Left renal pelvis (tissue), 4 donors: ENCODE results near the gene HLA-F. TPM values are rescaled to one million over a fixed set of nuclear protein-coding genes. Genes with fewer than 3 reads are reported as not detected.

Experiments used
- DNase-seq, 4 donors: peaks; one replicate each; pipeline ENCODE4 v3.0.0-alpha.2; 2013; ENCODE audit warnings: low read depth in 4 of 4, low spot score in 3 of 4
- polyA plus RNA-seq, 4 donors: library from polyadenylated mRNA; unstranded; fragments of 120-200 nt; gene quantifications; one replicate each; pipeline ENCODE4 v1.2.1, GENCODE V29; 2013; ENCODE audit not compliant: insufficient read length in 4 of 4

HLA-F gene
- polyA plus RNA-seq = 1 to 10 TPM; 4.9 to 8.4 (median 5.9) TPM

- DNase-seq = peak in 2 of 4 donors; percentile 46 to 47
Observed at GRCh38 chr6:29723262-29723665, at the start of gene HLA-F. Gene HLA-F, plus strand, starts transcription at chr6:29723434. Its CDS starts 30 bp downstream, at chr6:29723464.

DNA sequence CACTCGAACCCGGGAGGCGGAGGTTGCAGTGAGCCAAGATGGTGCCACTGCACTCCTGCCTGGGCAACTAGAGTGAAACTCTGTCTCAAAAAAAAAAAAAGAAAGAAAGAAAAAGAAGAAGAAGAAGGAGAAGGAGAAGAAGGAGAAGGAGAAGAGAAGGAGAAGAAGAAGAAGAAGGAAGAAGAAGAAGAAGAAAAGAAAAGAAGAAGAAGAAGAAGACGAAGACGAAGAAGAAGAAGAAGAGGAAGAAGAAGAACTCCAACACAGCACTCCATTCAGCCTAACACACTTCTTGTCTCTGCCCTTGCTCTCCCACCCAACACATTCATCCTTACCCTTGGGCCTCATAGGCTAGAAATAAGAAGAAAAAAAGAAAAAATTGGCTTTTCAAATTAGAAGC is 49.2 kb upstream of the HLA-F start:
- no peak for DNase-seq

GRCh38 chr6:29675561-29675960 is 47.7 kb upstream of the HLA-F start:
- no peak for DNase-seq

GRCh38 chr6:29676981-29677601 is 46.1 kb upstream of the HLA-F start:
- no peak for DNase-seq

GRCh38 chr6:29678114-29678513 is 45.1 kb upstream of the HLA-F start:
- no peak for DNase-seq

DNA sequence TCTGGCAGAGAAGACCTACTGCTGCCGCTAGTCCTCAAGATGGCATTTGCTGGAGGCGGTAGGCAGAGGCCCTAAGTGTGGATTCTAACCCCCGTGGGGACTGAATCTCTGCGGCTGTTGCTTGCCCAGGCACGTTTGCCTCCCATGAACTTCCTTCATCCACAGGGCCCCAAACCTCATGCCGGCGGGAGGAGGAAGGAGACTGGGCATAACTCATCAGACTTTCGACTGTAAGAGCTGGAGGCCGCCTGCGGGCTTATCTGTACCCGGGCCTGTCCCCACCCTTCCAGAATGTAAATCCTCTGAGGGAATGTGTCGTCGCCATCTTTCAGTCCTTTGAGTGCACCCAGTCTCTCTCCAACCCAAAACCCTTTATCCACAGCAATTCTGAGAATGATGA is 43.3 kb upstream of the HLA-F start:
- DNase-seq = no peak

- DNase-seq = no peak
Observed at GRCh38 chr6:29680416-29680815, 42.8 kb upstream of the HLA-F start.

GRCh38 chr6:29680904-29681303 is 42.3 kb upstream of the HLA-F start, which contains the start of gene ZFP57:
Gene ZFP57, minus strand, starts transcription at chr6:29681152. Its CDS starts 4,149 bp downstream, at chr6:29677003.
- no peak for DNase-seq

DNA sequence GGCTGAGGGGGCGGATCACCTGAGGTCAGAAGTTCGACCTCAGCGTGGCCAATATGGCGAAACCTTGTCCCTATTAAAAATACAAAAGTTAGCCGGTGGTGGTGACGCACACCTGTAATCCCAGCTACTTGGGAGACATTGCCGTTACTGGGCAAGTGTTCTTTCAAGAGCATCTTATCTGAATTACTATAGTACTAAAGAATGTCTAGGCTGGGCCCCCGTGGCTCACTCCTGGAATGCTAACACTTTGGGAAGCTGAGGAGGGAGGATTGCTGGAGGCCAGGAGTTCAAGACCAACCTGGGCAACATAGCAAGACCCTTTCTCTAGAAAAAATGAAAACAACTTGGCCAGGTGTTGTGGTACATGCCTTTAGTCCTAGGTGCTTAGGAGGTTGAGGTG is 41.4 kb upstream of the HLA-F start:
- DNase-seq = no peak

GRCh38 chr6:29685718-29686326 is 37.4 kb upstream of the HLA-F start:
- no peak for DNase-seq

- DNase-seq = no peak
Observed at GRCh38 chr6:29694637-29695036, 28.6 kb upstream of the HLA-F start.

- no peak for DNase-seq
Observed at GRCh38 chr6:29696147-29697125, 26.8 kb upstream of the HLA-F start.

- DNase-seq = no peak
Observed at GRCh38 chr6:29702519-29703103, 20.6 kb upstream of the HLA-F start.

GRCh38 chr6:29705389-29706231 is 17.6 kb upstream of the HLA-F start:
- peak in 1 of 4 donors; percentile 14 for DNase-seq

DNA sequence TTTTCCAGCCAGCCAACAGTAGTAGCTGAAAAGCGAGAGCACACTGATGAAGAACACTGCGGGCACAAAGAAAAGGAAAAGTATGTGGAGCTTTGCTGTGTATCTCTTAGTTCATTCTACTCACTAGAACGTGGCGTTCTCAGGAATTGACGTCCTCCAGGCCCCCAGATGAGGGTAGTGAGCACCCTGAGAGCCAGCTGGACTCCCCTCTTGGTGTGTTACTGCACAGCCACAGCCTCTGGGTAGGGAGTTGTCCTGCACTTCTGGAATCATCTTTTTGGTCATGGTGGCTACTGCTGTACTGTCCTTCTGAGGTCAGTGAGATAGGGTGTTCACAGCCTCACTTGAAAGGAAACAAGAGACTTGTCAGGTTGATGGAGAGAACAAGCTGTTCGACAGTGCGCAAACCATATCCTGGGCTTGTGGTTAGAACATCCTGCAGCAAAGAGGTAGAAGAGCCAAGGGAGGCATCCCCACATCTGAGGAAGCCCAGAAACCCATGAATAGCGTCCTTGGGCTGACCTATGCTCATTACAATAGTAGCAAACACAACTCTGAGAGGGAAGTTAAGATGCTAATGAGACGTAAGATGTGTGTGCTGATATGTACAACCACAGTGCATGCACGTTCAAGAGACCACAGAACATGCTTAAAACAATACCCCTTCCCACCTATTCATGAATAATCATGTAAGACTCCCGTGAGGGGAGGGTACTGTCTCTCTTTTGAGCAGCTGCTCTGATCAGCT is 14.6 kb upstream of the HLA-F start:
- DNase-seq = no peak

- no peak for DNase-seq
Observed at GRCh38 chr6:29709188-29709587, 14.0 kb upstream of the HLA-F start.

GRCh38 chr6:29710281-29710941 is 12.8 kb upstream of the HLA-F start:
- no peak for DNase-seq

DNA sequence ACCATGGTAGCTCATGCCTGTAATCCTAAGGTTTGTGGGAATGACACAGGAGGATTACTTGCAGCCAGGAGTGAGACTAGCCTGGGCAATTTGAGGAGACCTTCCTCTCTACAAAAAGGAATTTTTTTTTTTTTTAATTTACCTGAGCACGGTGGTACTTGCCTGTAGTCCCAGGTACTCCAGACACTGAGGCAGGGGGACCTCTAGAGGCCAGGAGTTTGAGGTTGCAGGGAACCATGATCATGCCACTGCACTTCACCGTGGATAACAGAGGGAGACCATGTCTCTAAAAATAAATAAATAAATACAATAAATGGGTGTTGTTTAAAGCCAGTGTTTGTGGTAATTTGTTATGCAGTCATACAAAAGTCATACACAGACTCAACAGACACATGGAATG is 2.4 kb upstream of the HLA-F start:
- DNase-seq = no peak
